K562 (cell line): Measurements from ENCODE around the gene GNAI1.

Experiments
- ARHGAP35 ChIP-seq: fragments of 450-650 bp; IDR thresholded peaks from 2 replicates; pipeline ENCODE4 v1.6.1; 2018; ENCODE audit not compliant: partially characterized antibody
- CTCF ChIP-seq, 3 experiments: IDR thresholded peaks in 2 of 3; conservative IDR thresholded peaks in 1 of 3; 2 replicates each; pipeline ENCODE4 v1.5.1; 2011 to 2012; ENCODE audit warnings: low read length in 3 of 3, mild to moderate bottlenecking in 3 of 3, control low read depth in 2 of 3, improper control_type of control experiment in 1 of 3, inconsistent platforms in 1 of 3, low read depth in 1 of 3, mixed read lengths in 1 of 3, moderate library complexity in 1 of 3; ENCODE audit not compliant: insufficient read depth in 2 of 3
- FOXK1 ChIP-seq: sonication (generic); formaldehyde crosslinking; IDR thresholded peaks from 2 replicates; pipeline ENCODE4 v1.8.0; 2022; ENCODE audit warnings: missing genetic modification reagents, mild to moderate bottlenecking, borderline replicate concordance
- ZNF133 ChIP-seq: fragments of 250-450 bp; sonication (Bioruptor Pico); IDR thresholded peaks from 2 replicates; pipeline ENCODE4 v1.4.0; 2020; ENCODE audit warnings: mild to moderate bottlenecking

GRCh38 chr7:80131675-80132435, 2.8 kb upstream of the GNAI1 start:
- no peak for TF ChIP-seq CTCF (IDR thresholded peaks at IDR 0.05 in 2 of 3, conservative IDR thresholded peaks at IDR 0.05 in 1 of 3; ENCODE audit: insufficient read depth in 2 of 3, low read depth in 1 of 3, low read length in 3 of 3)
- TF ChIP-seq FOXK1 (CRISPR knock-in tag), result no peak
- TF ChIP-seq ZNF133 (CRISPR knock-in tag), result no peak
- no peak for TF ChIP-seq ARHGAP35
